GM21619 (cell line): ENCODE data around the gene LYST.

Experiments used
- ATAC-seq: cut with Tn5 transposase; IDR thresholded peaks from one replicate; pipeline ENCODE4 v1.9.1; 2021; ENCODE audit not compliant: unreplicated experiment

The LYST gene

DNA sequence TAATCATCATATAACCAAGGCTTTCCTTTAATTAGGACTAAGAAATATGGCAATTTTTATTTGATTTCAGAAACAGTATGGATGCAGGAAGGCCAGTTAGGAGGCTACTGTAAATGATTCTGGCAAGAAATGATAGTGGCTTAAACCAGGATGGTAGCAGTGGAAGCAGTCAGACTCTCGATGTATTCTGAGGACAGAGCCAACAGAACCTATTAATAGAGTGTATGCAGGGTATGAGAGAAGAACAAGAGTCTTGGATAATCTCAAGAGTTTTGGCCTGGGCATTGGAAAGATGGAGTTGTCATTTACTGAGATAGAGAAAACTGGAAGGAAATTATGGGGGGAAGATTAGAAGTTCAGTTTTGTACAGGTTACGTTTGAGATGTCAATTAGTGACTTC lies 143.8 kb downstream of the LYST start:
- ATAC-seq: no peak

DNA sequence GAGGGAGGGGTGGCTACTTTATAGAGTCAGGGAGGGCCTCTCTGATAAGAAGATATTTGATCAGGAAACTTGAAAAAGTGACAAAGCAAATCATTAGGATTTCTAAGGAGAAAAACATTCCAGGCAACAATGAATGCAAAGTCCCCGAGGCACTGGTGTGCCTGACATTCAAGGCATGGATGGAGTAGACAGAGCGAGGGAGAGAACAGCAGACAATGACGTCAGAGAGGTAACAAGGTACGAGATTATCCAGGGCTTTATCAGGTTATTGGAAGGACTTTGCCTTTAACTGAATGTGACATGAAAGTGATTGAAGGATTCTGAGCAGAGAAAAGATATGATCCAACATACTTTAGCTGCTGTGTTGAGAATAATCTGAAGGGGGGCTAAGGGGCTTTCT lies 144.7 kb downstream of the LYST start:
- ATAC-seq: no peak

DNA sequence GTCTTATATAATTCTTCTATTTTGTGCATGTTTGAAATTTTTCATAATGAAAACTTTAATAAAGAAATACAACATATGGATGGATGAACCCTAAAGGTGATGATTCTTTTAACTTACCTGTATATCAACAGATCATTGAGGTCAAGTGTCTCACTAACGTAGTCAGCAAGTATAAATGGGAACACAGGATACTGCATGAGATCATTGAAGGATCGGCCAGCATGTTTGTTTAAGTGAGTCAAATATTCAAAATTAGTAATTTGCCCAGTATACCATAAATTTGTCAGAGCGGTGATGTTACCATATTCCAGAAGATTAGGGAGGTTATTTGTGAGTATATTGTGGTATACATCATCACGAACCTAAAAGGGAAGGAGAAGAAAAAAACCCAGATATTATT lies 146.2 kb downstream of the LYST start:
- no peak for ATAC-seq

DNA sequence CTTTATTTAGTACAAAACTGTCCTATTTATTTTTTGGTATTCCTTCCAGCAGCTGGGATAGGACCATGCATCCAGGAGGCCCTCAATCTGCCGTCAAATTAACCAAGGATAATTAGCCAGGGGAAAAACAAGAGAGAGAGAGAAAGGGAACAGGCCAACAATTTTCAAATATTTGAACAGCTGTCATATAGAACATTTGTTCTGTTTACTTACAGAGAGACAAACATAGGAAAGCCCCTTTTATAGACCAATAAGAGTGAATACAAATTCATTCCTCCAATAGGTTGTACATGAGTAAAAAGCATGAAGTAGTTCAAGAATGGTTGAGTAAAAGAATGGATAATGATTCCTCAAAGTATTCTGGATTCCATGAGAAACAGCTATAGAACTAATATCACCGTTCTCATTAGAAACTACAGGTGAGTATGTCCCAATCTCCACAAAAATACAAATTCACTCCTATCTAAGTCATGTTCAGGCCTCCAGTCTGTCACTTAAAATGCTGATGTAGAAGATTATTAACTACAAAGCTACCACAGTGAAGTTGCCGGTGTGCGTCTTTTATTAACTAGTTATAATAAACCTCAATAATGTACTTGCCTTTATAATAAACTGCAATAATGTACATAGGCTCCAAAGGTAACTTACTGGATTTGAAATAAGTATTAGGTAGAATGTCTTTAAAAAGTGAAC lies 152.4 kb downstream of the LYST start:
- ATAC-seq: no peak

DNA sequence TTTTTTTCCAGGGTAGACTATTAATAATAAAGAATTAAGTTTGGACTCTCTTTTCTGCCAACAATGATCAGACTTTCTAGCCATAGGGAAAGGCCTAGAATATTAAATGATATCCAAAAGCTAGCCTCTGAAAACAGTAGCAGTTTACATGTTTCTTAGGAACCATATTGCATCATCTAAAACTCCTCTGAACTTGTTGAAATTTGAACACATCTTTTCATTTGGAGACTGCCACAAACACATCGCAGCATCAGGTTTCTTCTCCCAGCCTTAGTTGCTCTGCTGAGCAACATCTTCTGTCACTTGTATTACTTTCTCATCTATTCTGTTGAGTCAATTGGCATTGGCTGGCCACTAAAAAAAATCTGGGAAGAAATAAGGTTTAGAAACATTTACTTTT lies 153.9 kb downstream of the LYST start:
- ATAC-seq: no peak

DNA sequence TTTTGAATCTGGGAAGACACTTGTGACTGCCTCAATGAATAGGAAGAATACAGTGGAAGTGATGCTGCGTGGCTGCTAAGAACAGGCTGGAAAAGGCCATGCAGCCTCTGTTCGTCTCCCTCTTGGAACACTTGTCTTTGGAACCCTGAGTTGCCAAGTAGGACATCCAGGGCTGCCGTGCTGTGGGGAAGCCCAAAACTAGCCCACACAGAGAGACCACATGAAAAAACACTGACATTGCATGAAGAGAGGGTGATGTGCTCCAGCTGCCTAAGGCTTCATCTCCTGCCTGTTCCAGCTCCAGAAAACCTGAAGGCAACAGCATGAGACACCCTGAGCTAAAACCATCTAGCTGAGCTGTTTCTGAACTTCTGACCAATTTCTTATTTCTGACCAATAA lies 156.0 kb downstream of the LYST start:
- no peak for ATAC-seq

DNA sequence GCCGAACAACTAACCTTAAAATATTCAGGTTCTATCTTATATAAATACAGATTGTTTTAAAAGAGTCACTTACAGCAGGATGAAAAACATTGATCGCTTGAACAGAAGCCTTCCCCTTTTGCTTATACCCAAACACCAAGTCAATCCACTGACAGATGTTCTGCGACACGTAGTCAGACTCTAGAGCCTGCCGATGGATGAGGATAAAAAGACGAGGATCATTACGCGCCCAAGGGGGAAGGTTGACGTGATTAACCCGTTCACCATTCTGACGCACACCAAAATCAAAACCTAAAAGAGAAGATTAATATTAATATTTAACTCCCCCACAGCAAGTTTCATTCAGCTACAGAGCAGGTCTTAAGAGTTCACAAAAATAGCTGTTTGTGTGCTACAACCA lies 157.7 kb downstream of the LYST start:
- no peak for ATAC-seq

DNA sequence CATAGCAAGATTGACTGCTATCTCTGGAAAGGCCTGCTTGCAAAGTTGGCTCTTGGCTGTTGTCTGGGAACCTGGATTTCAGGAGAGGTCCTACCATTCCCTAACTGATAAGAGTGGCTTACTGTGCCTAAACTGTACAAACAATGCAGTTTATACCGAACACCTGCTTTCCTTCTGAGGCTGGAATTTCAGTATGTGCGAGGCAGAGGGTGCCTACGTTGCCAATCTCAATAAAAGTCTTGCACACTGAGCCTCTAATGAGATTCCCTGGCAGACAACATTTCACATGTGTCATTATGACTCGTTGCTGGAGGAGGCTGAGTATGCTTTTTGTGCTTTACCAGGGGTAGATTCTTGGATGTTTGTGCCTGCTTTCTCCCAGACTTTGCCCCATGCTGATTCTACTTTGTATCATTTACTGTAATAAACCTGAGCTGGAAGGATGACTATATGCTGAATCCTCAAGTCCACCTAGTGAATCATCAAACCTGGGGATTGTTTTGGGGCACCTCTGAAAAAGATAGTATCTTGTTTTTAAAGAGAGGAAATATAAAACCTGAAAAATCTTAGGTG lies 158.2 kb downstream of the LYST start:
- no peak for ATAC-seq

DNA sequence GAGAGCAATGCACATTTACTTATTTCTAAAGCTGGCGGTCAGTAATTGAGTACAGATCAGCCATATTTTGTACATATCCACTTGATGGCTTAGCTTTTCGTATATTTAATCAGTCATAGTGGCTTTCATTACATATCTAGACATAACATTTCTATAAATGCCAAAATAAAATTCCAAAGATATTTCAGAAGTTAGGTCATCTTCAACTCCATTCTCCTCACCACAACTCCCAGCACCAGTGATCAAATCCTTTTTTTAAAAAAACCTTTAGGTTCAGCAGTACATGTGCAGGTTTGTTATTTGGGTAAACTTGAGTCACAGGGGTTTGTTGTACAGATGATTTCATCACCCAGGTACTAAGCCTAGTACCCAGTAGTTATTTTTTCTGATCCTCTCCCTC lies 163.2 kb downstream of the LYST start:
- no peak for ATAC-seq

DNA sequence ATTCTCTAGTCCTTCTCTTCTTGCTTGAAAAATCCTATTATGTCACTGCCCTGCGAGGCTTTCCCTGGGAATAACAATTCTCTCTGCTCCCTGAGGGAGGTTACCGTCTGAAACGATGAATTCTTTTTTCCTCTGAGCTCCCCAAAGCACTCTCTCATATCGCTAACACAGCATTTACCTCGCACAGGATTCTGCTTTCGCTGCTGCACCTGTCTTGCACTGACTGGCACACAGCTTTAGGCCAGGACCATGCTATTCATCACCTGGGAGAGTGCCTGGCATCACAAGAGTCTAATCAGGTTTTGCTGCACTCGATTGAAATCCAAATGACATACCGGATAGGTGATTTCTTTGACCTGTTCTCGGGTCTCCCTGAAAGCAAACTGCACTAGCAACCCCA lies 164.3 kb downstream of the LYST start:
- ATAC-seq: no peak

DNA sequence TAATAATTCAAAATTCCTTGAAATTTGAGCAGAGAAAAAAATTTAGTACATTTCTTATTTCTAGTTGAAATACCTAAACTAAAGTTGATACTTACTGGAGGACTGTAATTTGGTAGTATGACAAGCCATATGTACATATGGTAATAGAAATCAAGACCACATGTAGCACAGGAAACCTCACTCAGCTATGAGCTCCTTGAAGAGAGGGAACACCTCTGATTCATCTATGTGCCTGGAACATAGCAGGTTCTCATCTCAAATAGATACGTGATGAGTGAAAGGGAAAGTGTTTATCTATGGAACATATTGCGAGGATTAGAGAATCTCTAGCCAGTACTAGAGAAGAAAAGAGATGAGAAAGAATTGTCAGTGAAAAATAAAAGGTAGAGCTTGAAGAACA lies 169.2 kb downstream of the LYST start:
- ATAC-seq: no peak

DNA sequence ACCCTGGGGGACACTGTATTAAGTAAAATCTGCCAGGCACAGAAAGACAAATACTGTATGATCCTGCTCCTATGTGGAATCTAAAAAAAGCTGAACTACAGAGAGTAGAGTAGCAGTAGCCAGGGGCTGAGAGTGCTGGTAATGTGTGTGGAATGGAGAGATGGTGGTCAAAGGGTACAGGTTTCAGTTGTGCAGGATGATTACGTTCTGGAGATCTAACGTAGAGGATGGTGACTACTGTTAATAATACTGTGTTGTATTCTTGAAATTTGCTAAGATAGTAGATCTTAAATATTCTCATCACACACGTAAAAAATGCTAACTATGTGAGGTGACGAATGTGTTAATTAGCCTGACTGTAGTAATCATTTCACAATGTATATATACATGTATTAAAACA lies 177.3 kb downstream of the LYST start:
- no peak for ATAC-seq

DNA sequence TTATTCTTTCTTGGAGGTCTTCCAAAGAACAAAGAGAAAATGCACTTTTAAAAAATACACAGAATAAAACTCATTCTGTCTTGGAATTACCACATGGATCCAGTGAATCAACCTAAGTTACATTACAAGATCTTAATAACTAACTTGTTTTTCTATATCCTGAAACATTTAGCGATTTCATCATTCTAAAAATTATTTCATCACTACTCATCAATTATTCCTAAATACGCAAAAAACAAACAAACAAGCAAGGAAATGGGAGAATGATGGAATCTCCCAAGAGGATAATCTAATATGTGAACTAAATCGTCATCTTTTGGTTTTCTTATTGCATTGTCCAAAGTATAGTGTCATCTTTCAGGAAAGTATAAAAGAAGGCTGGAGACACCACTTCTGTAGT lies 178.6 kb downstream of the LYST start:
- no peak for ATAC-seq

DNA sequence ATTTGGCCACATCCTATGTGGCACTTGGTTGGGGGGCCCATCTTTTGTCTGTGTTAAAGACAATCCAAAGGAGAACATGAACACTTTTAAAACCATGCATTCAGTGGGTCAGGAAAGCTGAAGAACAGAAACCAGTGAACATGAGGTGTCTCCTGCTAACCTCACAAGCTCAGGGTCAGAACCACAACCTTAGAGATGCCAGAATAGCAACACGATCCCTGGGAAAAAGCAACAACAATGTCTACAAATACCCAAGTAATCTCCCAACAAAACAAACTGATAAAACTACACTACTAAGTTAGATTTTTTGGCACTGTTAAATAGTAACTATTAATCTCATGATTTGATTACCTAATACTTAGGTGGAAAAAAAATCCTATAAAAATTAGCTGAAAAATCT lies 183.1 kb downstream of the LYST start:
- no peak for ATAC-seq

DNA sequence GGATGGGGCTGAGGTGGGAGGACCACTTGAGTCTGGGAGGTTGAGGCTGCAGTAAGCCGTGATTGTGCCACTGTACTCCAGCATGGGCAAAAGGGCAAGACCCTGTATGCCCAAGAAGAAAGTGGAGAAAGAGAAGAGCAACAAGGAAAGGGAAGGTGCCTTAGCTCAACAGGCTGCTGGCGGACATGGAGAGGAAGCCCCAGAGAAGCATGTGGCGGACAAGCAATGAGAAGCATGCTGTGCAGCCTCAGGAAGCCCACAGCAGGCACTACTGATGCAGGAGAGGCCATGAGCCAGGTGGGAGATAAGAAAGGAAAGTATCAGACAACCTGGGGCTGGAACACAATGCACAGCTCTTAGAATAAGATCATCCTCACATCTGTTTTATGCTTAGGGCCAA lies 184.5 kb downstream of the LYST start:
- ATAC-seq: no peak

DNA sequence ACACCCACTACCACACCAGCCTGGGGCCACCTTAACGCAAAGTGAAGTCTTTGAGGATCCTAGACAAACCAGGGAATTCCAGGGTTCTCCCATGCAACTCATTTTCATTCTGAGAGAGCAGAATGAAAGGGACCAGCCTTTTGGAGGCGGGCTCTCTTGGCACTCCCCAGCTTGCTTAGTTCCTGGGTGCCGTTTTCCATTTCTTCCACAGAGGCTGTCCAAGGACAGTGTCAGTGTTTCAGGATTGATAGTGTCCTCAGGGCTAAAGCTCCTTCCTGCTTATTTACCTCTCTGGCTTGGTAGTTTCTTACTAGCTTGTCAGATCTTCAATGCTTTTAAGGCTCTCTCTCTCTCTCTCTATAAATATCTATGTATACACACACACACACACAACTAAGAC lies 187.1 kb downstream of the LYST start:
- ATAC-seq: no peak

DNA sequence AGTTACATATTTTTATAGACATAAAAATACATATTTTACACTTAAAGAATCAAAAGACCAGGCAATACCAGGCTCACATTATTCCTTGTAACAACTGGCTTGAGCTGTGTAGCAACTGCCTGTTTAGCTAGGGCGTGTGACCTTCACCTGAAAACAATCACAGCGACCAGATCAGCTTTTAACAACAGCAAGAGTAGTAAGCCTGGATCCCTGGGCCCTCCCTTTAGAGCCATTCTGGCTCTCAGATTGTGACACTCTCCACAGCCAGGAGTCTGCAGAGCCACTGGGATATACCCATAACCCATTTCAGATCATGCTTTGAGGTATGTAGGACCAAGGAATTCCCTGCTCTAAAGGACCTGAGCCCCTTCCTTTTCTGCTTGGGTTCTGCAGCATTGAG lies 187.7 kb downstream of the LYST start:
- ATAC-seq: no peak

DNA sequence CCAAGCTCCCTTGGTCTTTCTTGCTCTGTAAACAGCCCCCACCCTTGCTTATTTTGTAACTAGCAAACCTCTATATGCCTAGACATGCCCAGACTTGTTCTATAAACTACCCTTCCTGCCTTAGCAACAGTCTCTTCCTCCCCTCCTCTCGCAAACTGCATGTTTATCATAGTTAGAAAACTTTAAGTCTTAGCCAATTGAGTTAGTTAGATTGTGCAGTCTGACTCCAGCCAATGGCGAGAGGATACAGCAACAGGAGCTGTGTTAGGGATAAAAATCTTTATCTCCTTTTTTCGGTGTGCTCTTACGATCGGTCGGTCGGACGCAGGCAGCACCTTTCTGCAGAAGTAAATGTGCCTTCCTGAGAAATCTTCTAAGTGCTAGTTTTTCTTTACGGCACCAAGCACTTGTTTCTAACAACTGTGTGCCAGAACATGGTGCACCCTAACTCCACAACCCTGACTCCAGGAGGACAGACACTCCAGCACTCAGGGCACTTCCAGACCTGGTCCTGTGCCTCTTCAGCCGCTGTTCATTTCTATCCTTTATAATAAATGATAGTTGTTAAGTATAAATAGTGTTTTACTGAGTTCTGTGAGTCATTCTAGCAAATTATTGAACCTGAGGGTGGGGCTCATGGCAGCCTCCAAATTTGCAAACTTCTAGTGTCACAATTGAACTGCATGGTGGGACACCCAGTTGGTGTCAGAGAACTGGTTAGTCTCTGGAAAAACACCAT lies 191.4 kb downstream of the LYST start:
- ATAC-seq: no peak

DNA sequence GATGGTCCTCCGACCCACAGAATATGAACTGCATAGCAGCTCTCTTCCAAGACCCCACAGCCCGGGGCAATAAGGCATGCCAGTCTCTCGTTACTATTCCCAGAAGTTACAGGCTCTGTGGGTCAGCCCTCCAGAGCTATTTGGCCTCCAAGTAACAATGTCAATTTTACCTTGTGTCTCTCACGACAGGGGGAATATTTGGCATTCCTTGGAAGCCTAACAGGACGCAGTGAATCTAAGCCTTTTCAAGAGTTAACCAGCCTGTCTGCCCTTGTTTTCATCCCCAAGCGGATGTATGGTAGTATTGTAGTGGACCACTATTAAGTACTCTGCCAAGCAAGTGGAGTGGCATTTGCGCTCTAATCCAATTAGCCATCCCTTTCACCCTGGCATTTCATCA lies 192.7 kb downstream of the LYST start:
- no peak for ATAC-seq

DNA sequence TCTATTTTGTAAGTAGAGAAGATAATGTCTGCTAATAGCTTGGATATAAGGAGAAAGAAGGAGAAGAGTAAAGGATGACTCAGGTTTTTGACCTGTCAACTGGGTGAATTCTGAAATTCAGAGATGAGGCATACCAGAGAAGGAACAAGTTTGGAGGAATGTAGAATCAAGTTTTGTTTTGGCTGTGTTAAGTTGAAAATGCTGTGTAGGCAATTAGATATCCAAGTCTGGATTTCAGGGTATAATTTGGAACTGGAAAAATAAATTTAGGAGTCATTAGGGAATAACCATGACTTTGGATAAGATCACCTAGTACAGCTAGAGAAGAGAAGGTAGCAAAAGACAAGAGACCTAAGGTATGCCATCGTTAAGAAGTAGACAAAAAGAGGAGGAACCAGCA lies 194.7 kb downstream of the LYST start:
- ATAC-seq: no peak

DNA sequence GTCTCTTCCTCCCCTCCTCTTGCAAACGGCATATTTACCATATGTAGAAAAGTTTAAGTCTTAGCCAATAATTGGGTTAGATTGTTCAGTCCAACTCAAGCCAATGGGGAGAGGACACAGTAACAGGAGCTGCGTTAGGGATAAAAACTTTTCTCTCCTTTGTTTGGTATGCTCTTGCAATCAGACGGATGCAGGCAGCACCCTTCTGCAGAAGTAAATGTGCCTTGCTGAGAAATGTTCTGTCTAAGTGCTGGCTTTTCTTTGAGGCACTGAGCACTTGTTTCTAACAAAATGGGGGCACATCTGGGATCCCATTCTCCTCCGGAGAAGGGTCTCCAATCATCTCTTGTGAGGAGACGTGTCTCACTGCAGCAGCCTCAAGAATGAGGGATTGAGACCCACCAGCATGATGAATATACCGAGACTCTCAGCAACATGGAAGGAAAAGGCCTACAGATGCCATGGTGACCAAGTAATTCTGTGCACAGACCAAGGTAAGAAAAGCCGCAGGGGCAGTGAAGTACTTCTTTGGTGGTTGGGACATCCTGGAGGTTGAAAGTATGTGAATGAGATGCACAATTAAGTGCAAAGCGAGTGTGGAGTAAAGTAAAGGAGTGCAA lies 196.4 kb downstream of the LYST start:
- no peak for ATAC-seq

DNA sequence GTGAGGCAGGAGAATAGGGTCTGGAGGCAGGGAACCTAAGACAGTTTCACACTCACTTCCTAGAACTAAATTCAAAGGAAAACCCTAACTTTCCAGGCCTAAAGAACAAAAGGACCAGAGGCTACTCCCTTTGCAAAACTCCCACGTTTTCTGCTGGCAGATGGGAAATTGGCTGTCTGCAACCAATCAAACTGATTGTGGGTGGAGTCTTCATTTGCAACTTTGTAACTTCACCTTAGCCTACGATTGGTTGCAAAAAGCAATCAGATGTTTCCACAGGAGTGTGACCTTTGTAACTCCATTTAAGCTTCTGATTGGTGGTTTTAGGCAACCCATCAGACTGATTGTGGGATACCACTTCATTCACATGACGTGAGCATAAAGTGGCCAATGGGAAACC lies 197.4 kb downstream of the LYST start:
- ATAC-seq: no peak
